Activated T-helper 1 cell treated with Interleukin-2 at 50 U/mL for 16 hours (primary cell): ENCODE results near the gene OR1L1.

Experiments
- DNase-seq: peaks from one replicate; pipeline ENCODE4 v3.0.0-alpha.2; 2020; ENCODE audit warnings: low read depth

Gene OR1L1, protein sequence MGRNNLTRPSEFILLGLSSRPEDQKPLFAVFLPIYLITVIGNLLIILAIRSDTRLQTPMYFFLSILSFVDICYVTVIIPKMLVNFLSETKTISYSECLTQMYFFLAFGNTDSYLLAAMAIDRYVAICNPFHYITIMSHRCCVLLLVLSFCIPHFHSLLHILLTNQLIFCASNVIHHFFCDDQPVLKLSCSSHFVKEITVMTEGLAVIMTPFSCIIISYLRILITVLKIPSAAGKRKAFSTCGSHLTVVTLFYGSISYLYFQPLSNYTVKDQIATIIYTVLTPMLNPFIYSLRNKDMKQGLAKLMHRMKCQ

DNA sequence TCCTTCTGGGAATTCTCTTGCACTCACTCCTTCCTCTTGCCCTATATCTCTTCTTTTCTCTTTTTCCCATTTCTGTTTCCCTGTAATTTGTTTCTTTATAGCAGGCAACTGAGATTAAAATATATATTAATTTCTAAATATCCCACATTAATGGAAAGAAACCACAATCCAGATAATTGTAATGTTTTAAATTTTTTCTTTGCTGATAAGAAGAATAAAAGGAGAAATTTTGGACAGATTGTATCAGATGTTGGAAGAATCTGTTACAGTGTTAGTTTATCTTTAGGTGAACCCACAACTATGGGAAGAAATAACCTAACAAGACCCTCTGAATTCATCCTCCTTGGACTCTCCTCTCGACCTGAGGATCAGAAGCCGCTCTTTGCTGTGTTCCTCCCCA lies at the start of gene OR1L1:
Gene OR1L1 (plus strand): TSS at position 301 of the 400 bp plus-strand sequence. CDS start 0 bp downstream, at position 301.
- no peak for DNase-seq

DNA sequence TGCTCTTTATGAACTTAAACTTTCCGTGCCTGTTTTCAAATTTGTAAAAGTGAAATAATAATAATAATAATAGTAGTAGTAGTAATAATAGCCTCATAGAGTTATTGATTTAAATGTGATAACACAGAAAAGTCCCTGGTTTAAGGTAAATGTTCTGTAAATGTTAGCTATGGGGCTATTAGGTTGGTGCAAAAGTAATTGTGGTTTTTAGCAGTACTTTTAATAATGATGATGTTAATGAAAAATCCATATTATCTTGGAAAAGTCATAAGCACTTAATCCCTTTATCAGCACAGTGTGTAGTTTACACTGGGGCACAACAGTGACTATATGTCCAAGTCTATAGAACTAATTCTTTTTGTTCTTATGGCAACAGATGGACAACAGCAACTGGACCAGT lies 47.2 kb upstream of the OR1L1 start, which contains the start of gene OR1Q1:
Gene OR1Q1 (plus strand): TSS at position 377 of the 400 bp plus-strand sequence. CDS start 0 bp downstream, at position 377.
- DNase-seq, result no peak

DNA sequence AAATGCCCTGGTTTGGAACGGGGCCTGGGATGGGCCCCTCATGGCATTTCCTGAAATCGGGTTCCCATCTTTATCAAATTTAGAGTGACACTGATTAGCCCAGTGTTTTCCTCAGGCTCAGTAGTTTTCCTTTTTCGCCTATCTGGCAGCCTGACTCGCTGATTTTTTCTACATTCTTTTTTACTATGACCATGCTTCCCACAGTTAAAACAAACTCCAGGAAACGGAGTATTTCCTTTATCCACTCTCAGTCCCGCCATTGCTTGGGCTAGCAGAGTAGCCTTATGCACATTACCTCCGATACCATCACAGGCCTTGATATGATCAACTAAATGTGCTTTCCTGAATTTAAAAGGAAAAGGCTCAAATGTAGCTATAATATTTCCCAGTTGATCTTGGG lies 41.5 kb upstream of the OR1L1 start:
- DNase-seq, result no peak

DNA sequence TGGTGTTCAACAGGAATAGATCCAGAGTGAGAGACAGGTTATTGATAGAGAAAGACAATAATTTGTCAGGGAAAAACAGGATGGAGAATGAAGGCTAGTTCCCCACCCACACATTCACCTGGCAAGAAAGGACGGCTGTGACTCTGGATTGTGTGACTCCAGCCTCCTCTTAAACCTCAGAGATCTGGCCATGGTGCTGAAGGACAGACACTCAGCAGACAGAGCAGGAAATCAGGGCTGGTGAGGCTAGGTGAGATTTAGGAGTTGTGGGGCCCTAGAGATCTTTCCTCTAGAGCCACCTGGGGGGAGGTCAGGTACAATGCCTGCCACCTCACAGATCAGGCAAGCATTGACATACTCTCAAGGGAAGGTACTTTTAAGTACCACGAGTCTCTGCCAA lies 19.3 kb upstream of the OR1L1 start:
- DNase-seq, result no peak

DNA sequence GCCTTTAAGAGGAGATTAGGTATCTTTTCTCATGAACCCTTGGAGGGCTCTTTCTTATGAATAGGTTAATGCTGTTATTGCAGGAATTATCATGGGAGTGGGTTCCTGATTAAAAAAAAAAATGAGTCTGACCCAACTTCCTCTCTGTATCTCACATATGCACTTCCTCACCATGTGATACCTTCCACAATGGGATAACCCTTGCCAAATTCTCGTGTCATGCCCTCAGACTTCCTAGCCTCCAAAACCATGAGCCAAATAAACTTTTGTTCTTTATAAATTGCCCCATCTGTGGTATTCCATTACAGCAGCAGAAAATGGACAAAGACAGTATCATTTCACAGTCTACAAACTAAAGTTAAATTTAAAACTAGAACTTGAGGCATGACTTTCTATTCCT lies 5.1 kb upstream of the OR1L1 start:
- no peak for DNase-seq

DNA sequence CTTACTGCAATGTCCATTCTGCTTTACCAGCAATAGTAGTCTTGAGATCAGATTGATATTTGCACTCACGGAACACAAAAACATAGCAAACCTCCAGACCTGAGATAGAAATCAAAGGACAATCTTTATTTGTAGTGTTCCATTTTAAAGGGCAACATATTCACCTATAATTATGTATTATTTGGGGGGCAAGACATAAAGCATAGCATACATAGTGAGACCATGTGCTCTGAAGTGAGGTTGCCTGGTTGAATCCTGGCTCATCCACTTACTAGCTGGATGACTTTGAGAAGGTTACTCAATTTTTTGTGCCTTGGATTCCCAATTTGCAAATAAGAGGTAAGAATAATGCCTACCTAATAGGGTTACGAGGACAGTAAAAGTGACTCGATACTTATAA lies 4.0 kb upstream of the OR1L1 start, which contains the start of gene OR1B1:
Gene OR1B1 (minus strand): TSS at position 101 of the 400 bp plus-strand sequence.
- DNase-seq, result no peak

DNA sequence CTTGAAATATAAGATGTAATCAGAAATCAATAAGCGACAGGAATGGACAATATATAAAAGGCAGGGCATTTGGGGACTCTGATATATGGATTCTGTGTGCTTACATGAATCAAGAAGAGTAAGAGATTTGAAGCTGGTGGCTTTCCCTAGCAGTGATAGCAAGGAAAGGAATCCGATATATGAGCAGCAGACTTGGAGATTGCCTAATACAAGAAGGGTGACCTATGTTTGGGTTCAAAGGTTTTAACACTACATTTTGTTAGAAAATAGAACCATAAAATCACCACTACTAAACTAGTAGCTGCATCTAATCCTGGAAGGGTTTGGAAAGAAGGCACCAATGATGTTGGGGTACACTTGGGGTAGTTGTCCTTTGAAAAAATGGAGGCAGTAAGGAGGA lies 11.0 kb downstream of the OR1L1 start:
- DNase-seq, result no peak

DNA sequence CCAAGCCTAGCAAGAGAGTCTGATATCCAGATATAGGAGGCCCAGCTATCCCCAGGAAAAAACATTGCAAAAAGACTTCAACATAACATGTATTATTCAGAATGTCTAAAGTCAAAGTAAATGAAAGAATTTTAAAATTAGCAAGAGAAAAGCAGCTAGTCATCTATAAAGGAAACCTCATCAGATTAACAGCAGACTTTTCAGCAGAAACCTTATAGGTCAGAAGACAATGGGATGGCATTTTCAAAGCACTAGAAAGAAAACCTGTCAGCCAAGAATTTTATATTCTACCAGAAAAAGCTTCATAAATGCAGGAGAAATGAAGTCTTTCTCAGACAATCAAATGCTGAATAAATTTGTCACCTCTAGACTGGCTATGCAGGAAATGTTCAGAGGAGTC lies 23.3 kb downstream of the OR1L1 start:
- DNase-seq, result no peak

DNA sequence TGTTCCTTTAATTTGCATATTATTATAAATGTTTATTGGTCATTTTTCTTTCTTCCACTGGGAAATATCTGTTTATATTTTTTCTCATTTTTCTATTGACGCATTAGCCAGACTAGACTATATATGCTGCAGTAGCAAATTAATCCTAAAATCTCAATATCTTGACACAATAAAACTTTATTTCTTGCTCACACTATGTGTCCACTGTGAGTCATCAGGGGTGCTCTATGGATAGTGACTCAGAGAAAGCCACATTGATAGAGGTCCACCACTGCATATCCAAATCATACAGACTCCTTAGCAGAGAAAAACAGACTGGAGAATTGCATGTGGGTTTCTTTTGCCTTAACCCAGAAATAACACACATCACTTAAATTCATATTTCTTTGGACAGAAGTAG lies 34.2 kb downstream of the OR1L1 start:
- DNase-seq, result no peak
